ENCODE measurements around the gene HDC. TPM values are rescaled to one million over a fixed set of nuclear protein-coding genes. Genes with fewer than 3 reads are reported as not detected.

Gene HDC
- total RNA-seq (0.44 TPM in 1 of 2 replicates, not detected in the other), polyA plus RNA-seq (not detected in 2 replicates)

- H3K36me3 ChIP-seq (replicated peaks; ENCODE audit: insufficient read depth, low read depth) = no peaks in the 10 kb centered on the region
- H3K27ac ChIP-seq = no peak within 1 kb of the TSS
- H3K79me2 ChIP-seq = no peaks in the 10 kb centered on the region
- 71% methylated on average over 9 of the region's 9 CpGs for WGBS (ENCODE audit: low lambda C conversion rate, missing lambda C conversion rate)
- H3K9me3 ChIP-seq (ENCODE audit: low read depth) = no peaks in the 10 kb centered on the region
- no peaks in the 10 kb centered on the region for H3K9me2 ChIP-seq (replicated peaks; ENCODE audit: insufficient read depth)
- no peak for DNase-seq (ENCODE audit: low spot score)
- no peak within 1 kb of the TSS for H3K4me3 ChIP-seq
- H2AFZ ChIP-seq = no peak within 1 kb of the TSS
- TF ChIP-seq CTCF (IDR thresholded peaks at IDR 0.05; ENCODE audit: poor library complexity) (no peak), EZH2phosphoT487 (IDR thresholded peaks at IDR 0.05; ENCODE audit: low read depth, severe bottlenecking, unreplicated experiment) (no peak), EZH2 (IDR thresholded peaks at IDR 0.05; ENCODE audit: borderline replicate concordance) (no peak)
- H3K27me3 ChIP-seq = no peaks in the 10 kb centered on the region
- H4K20me1 ChIP-seq (ENCODE audit: insufficient read depth, poor library complexity, severe bottlenecking) = no peaks in the 10 kb centered on the region
- no peak within 1 kb of the TSS for H3K4me2 ChIP-seq
- H3K4me1 ChIP-seq (ENCODE audit: insufficient read depth) = no peaks in the 10 kb centered on the region
Observed at GRCh38 chr15:50265620-50266019, at the start of gene HDC. TSS of gene HDC (minus strand) at chr15:50265726. CDS start at chr15:50265623, 103 bp downstream.

GRCh38 chr15:50312636-50313035 is 47.1 kb upstream of the HDC start:
- no peak overlapping the region for H3K4me3 ChIP-seq
- no peaks in the 10 kb centered on the region for H4K20me1 ChIP-seq (ENCODE audit: insufficient read depth, poor library complexity, severe bottlenecking)
- H2AFZ ChIP-seq = no peak overlapping the region
- no peak overlapping the region for H3K4me2 ChIP-seq
- no peaks in the 10 kb centered on the region for H3K9me2 ChIP-seq (replicated peaks; ENCODE audit: insufficient read depth)
- H3K36me3 ChIP-seq (replicated peaks; ENCODE audit: insufficient read depth, low read depth) = no peaks in the 10 kb centered on the region
- no peak for TF ChIP-seq CTCF (IDR thresholded peaks at IDR 0.05; ENCODE audit: poor library complexity)
- TF ChIP-seq EZH2 (IDR thresholded peaks at IDR 0.05; ENCODE audit: borderline replicate concordance) = no peak
- no peak for TF ChIP-seq EZH2phosphoT487 (IDR thresholded peaks at IDR 0.05; ENCODE audit: low read depth, severe bottlenecking, unreplicated experiment)
- H3K4me1 ChIP-seq (ENCODE audit: insufficient read depth) = no peaks in the 10 kb centered on the region
- peaks cover 7% of the 10 kb centered on the region for H3K9me3 ChIP-seq (ENCODE audit: low read depth)
- no peak overlapping the region for H3K27ac ChIP-seq
- WGBS (ENCODE audit: low lambda C conversion rate, missing lambda C conversion rate) = 93% methylated on average over 2 of the region's 2 CpGs
- H3K27me3 ChIP-seq = no peaks in the 10 kb centered on the region
- DNase-seq (ENCODE audit: low spot score) = no peak
- peaks cover 26% of the 10 kb centered on the region for H3K79me2 ChIP-seq

- no peaks in the 10 kb centered on the region for H3K4me1 ChIP-seq (ENCODE audit: insufficient read depth)
- no peaks in the 10 kb centered on the region for H3K27me3 ChIP-seq
- no peaks in the 10 kb centered on the region for H3K9me2 ChIP-seq (replicated peaks; ENCODE audit: insufficient read depth)
- H3K4me3 ChIP-seq = no peak overlapping the region
- H3K27ac ChIP-seq = no peak overlapping the region
- DNase-seq (ENCODE audit: low spot score) = no peak
- H3K9me3 ChIP-seq (ENCODE audit: low read depth) = peaks cover 10% of the 10 kb centered on the region
- H2AFZ ChIP-seq = no peak overlapping the region
- H3K4me2 ChIP-seq = no peak overlapping the region
- no peaks in the 10 kb centered on the region for H3K36me3 ChIP-seq (replicated peaks; ENCODE audit: insufficient read depth, low read depth)
- peaks cover 5% of the 10 kb centered on the region for H3K79me2 ChIP-seq
- no peaks in the 10 kb centered on the region for H4K20me1 ChIP-seq (ENCODE audit: insufficient read depth, poor library complexity, severe bottlenecking)
- TF ChIP-seq CTCF (IDR thresholded peaks at IDR 0.05; ENCODE audit: poor library complexity) (no peak), EZH2phosphoT487 (IDR thresholded peaks at IDR 0.05; ENCODE audit: low read depth, severe bottlenecking, unreplicated experiment) (no peak), EZH2 (IDR thresholded peaks at IDR 0.05; ENCODE audit: borderline replicate concordance) (no peak)
Observed at GRCh38 chr15:50307799-50308198, 42.3 kb upstream of the HDC start.

GRCh38 chr15:50304836-50305235 is 39.3 kb upstream of the HDC start:
- Histone ChIP-seq H2AFZ (no peak overlapping the region), H3K4me2 (no peak overlapping the region), H3K4me3 (no peak overlapping the region), H3K27ac (no peak overlapping the region), H3K4me1 (ENCODE audit: insufficient read depth) (no peaks in the 10 kb centered on the region), H3K27me3 (no peaks in the 10 kb centered on the region), H4K20me1 (ENCODE audit: insufficient read depth, poor library complexity, severe bottlenecking) (no peaks in the 10 kb centered on the region), H3K9me3 (ENCODE audit: low read depth) (peaks cover 10% of the 10 kb centered on the region), H3K36me3 (replicated peaks; ENCODE audit: insufficient read depth, low read depth) (no peaks in the 10 kb centered on the region), H3K9me2 (replicated peaks; ENCODE audit: insufficient read depth) (no peaks in the 10 kb centered on the region), H3K79me2 (no peaks in the 10 kb centered on the region)
- DNase-seq (ENCODE audit: low spot score) = no peak
- TF ChIP-seq EZH2 (IDR thresholded peaks at IDR 0.05; ENCODE audit: borderline replicate concordance) (no peak), EZH2phosphoT487 (IDR thresholded peaks at IDR 0.05; ENCODE audit: low read depth, severe bottlenecking, unreplicated experiment) (no peak), CTCF (IDR thresholded peaks at IDR 0.05; ENCODE audit: poor library complexity) (no peak)
- 70% methylated on average over 1 of the region's 1 CpG for WGBS (ENCODE audit: low lambda C conversion rate, missing lambda C conversion rate)

All from hepatocyte (in vitro differentiated cells).